HEK293T (cell line): Measurements from ENCODE around the gene NPLOC4.

Experiments
- BHLHE40 ChIP-seq: fragments of 450-650 bp; IDR thresholded peaks from 2 replicates; pipeline ENCODE4 v1.6.1; 2016; ENCODE audit warnings: mild to moderate bottlenecking, moderate library complexity, borderline replicate concordance
- CTBP1 ChIP-seq: fragments of 450-650 bp; IDR thresholded peaks from 2 replicates; pipeline ENCODE4 v1.6.1; 2016; ENCODE audit warnings: borderline replicate concordance
- SP1 ChIP-seq: fragments of 450-650 bp; IDR thresholded peaks from 2 replicates; pipeline ENCODE4 v1.6.1; 2017
- TARDBP ChIP-seq: fragments of 450-650 bp; IDR thresholded peaks from 2 replicates; pipeline ENCODE4 v1.6.1; 2016

DNA sequence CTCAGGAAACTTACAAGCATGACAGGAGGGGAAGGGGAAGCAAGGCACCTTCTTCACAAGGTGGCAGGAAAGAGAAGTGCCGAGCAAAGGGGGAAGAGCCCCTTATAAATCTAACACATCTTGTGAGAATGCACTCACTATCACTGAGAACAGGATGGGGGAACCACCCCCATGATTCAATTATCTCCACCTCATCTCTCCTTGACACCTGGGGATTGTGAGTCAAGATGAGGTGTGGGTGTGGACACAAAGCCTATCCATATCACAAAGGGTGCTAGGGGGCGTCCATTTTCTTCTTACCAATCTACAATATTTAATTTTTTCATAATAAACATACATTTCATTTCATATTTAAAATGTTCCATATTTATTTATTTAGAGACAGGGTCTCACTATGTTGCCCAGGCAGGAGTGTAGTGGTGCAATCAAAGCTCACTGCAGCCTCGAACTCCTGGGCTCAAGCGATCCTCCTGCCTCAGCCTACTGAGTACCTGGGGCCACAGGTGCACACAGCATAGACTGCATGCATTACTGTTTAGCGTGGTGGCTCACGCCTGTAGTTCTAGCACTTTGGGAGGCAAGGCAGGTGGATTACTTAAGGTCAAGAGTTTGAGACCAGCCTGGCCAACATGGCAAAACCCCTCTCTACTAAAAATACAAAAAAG is 58.2 kb downstream of the NPLOC4 start:
- TF ChIP-seq SP1 = no peak
- no peak for TF ChIP-seq TARDBP
- TF ChIP-seq BHLHE40 = no peak
- TF ChIP-seq CTBP1 = no peak
